Stomach (tissue), 4 donors: ENCODE measurements around the gene FNDC3B.

Source experiments
- POLR2A ChIP-seq, 4 donors: fragments of 450-650 bp; IDR thresholded peaks; one replicate each; pipeline ENCODE4 v1.6.1; 2016; ENCODE audit warnings: antibody characterized with exemption in 4 of 4, control low read depth in 2 of 4, mild to moderate bottlenecking in 1 of 4, moderate library complexity in 1 of 4
- TF ChIP-seq, protein P1 (sequence below), 7 experiments: fragments of 450-650 bp in 4 of 7; fragments of 200-600 bp in 3 of 7; sonication (generic) in 3 of 7; IDR thresholded peaks; one replicate each; pipeline ENCODE4 v1.5.1; 2016 to 2019; ENCODE audit warnings: antibody characterized with exemption in 7 of 7, control low read depth in 2 of 7, mild to moderate bottlenecking in 1 of 7

DNA sequence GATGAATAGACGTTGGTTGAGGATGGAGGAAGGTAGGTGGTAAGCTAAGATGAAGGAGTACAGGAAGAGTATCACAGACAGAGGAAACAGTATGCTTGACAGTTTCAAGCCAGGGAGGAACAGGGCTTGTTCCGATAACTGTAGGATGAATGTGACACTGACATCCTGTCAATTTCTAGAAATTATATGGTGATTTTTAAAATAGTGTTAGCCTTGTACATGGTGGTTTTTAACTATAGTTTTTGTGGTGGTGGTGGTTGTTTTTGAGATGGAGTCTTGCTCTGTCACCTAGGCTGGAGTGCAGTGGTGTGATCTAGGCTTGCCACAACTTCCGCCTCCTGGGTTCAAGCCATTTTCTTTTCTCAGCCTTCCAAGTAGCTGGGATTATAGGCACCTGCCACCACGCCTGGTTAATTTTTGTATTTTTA lies 92.8 kb downstream of the FNDC3B start:
- no peak for TF ChIP-seq POLR2A (IDR thresholded peaks at IDR 0.05)
- TF ChIP-seq, protein P1, sequence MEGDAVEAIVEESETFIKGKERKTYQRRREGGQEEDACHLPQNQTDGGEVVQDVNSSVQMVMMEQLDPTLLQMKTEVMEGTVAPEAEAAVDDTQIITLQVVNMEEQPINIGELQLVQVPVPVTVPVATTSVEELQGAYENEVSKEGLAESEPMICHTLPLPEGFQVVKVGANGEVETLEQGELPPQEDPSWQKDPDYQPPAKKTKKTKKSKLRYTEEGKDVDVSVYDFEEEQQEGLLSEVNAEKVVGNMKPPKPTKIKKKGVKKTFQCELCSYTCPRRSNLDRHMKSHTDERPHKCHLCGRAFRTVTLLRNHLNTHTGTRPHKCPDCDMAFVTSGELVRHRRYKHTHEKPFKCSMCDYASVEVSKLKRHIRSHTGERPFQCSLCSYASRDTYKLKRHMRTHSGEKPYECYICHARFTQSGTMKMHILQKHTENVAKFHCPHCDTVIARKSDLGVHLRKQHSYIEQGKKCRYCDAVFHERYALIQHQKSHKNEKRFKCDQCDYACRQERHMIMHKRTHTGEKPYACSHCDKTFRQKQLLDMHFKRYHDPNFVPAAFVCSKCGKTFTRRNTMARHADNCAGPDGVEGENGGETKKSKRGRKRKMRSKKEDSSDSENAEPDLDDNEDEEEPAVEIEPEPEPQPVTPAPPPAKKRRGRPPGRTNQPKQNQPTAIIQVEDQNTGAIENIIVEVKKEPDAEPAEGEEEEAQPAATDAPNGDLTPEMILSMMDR (IDR thresholded peaks at IDR 0.05), result no peak
